ENCODE measurements around the gene CTXN3.
"Not testable (repeated sequence)": the region's sequence is repeated elsewhere in the genome, so short reads cannot be mapped to it uniquely, and the experiment has no call there.

CTXN3 gene

DNA sequence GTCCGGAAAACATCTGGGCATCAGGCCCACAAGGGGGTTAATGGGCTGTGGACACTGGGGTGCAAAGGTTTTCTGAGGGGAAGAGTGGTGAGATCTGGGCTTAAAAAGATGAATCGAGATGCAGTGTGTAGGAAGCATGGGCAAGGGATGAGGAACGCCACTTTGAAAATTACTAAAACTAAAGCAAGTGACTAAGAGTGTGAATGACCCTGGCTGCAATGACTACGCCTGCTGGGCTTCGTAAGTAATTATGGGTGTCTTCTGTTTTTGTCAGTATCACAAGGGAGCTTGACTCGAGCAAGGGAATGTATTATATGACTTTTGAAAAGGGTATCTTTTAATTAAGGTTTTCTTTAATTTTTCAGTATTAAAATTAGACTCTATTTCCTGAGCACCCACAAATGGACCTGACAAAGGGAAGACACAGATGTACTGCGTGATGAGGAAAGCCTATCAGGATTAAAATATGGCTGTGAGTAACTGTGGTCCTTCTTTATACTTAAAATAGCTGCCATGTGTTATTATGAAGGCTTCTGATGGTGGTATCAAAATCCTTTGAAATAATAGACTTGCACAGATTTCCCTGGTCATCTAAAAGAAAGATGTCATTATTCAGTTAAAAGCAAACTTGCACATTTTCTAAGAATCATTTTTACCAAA, 4.2 kb downstream of the CTXN3 start:
- no peak for DNase-seq

- DNase-seq: no peak
These were observed 7.9 kb downstream of the CTXN3 start for GRCh38 chr5:127656825-127657224.

GRCh38 chr5:127660047-127660733, 11.3 kb downstream of the CTXN3 start:
- DNase-seq: no peak

- DNase-seq: no peak
These were observed 15.2 kb downstream of the CTXN3 start for GRCh38 chr5:127664093-127664492.

DNA sequence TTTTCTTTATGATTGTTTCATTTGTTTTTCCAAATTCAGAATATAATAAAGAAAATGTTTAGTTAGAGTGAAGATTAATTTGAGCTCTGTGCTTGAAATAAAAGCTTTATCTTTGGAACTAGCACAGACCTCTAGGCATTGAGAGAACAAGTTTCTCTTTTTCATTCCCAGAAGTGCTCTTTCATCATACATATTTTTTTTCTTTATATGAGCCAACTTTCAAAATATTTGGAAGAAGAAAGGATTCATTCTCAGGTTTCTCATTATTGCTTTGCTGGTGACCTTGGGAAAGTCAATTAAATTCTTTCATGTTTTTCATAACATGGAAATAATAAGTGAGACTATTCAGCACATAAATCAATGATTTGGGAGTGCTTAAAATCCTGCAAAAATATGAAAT, 16.8 kb downstream of the CTXN3 start:
- DNase-seq: no peak

DNA sequence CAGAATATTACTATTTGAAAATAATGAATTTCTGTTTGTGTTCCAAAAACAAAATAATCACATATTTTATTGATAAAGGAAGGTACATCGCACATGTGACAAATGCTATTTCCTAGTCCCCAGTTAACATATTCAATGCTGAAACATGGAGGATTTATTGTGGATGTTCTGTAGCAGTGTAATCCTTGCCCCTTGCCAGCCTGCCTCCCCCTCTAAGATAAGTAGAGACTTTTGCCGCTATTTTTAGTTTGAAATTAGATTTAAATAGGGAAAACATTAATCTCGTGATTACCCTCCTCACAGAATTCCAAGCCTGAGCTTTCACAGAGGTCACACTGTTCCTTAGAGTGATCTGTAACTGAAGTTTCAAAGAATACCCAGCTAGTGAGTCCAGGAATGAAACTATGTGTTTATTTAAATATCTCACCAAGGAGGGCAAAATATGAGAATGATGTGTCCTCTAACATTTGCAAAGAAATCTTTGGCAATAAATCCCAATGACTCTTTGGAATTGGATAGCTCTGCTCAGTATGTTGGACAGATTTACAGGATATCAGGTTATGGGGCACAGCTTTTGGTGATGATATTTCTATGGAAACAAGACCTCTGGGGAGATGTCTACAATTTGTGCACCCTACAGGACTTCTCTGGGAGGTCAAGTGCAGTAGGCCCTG, 17.3 kb downstream of the CTXN3 start:
- DNase-seq: no peak

- no peak for DNase-seq
These were observed 19.0 kb downstream of the CTXN3 start for GRCh38 chr5:127667926-127668325.

DNA sequence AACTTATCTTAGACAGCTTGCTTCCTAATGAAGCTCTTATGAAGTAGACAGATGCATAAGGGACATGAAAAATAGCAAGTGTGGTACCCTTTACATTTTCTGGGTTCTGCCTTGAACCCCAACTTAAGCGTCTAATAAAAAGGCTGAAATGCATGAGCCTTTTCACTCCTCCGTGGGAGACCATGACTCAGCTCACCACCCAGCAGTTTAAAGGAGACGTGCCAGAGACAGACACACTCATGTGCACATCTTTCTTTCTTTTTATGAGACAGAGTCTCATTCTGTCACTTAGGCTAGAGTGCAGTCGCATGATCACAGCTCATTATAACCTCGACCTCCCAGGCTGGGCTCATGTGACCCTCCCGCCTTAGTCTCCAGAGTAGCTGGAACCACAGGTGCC, 22.3 kb downstream of the CTXN3 start:
- DNase-seq: no peak

DNA sequence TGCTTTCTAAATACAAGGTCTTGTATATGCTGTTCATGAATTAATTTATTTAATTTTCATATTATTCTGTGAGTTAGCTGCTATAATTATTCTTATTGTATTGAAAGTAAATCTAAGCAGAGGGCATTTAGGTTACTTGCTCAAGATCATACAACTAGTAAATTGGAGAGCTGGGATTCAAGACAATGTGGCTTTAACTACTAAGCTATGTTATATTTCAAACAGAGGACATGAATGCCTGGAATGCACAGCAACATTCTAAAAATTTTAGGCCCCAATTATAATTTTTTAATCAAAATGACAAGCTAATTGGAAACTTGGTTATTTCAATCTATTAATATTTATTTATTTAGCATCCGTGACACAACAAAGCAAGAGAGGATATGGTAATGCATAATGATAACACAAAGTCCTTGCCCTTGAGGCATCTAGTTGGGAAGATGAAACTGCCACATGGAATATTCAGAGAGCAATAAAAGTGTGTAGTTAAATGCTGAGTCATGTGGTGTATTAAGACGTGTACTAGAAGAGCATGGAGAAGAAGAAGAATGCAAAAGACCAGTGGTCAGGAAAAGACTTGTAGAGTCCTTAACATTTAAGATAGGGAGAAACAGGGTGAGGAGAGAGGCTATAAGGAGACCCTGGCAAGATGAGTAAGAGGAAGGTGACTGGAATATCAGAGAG, 24.4 kb downstream of the CTXN3 start:
- DNase-seq: no peak

GRCh38 chr5:127676951-127677350, 28.1 kb downstream of the CTXN3 start:
- not testable (repeated sequence) for DNase-seq

DNA sequence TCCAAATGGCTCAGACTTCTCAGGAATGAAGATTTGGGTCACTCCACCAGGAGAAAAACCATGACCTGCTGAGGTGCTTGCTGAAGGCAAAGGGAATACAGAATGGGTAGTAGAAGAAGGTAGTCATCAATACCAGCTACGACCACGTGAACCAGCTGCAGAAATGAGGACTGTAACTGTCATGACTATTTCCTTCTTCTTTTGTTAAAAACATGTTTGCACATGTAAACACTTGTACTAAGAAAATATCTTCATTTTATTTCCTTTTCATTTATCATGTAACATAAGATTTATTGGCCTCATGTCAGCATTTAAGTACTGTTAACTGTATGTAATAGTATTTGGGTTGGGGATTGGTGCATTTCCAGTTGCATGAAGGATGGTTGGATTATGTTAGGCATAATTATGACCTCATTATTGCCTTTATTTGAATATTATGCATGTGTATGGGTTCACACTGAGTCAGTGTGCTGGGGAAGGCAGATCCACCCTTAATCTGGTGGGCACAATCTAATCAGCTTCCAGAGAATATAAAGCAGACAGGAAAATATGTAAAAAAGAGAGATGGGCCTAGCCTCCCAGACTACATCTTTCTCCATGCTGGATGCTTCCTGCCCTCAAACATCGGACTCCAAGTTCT, 30.9 kb downstream of the CTXN3 start:
- not testable (repeated sequence) for DNase-seq

GRCh38 chr5:127680595-127680994, 31.7 kb downstream of the CTXN3 start:
- no peak for DNase-seq

GRCh38 chr5:127683008-127683407, 34.1 kb downstream of the CTXN3 start:
- DNase-seq: no peak

DNA sequence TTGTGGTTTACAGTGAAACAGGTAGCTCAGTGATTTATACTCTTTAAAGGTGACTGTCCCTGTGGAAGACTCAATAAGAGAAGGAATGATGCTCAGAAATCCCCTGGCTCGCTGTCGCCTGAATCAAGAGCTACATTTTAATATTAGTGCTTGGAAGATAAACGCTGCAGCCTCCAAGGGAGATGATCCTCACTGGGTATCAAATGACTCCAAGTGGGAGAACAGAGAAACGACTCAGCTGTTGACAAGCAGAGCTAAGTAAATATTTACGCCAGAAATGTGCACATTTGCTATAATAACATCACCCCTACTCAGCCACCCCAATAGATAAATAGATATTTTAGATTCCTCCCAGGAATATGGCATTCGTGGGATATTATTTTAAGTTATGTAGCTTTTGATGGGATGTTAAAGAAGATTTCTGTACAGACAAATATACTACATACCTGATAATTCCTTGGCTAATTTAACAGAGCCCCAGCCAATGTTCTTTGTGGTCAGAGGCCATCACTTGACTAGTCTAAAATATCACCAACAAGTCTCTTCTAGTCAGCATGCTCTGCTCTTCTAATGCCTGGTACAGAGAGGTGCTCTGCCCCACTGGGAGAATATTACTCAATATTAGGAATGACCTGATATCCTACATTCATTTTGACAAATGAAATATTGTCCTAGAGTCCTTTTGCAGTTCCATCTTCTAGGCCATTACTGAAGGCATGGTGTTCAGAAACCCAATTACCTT, 36.0 kb downstream of the CTXN3 start:
- no peak for DNase-seq

- no peak for DNase-seq
These were observed 36.8 kb downstream of the CTXN3 start for GRCh38 chr5:127685662-127686061.

GRCh38 chr5:127686424-127686823, 37.5 kb downstream of the CTXN3 start:
- DNase-seq: no peak

DNA sequence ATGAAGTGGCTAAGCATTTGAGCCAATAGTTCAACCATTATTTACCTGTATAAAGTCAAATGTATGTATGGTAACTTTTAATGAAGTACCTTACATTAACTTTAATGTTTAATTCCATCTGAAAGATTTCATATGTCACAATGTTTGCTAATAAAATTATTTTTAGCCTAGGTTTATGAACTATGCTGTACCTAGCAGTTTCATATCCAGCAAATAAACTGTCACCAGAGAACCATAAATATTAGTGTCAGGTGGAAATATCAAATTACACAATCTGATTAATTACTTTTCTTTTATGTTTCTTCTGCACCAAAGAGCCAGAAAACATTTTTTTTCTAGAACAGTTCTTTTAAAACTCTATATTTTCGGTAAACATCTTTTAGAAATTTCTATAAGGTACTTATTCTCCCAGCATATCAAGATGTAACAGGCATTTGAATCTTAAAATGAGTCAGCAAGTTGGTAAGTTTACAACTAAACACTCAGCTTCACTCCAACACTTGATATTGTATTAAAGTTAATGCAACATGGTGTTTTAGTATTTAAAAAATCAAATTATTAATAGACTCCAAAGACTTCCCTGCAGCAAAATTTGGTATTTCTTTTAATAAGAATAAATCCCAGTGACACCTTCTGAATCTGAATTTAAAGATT, 45.8 kb downstream of the CTXN3 start:
- no peak for DNase-seq

DNA sequence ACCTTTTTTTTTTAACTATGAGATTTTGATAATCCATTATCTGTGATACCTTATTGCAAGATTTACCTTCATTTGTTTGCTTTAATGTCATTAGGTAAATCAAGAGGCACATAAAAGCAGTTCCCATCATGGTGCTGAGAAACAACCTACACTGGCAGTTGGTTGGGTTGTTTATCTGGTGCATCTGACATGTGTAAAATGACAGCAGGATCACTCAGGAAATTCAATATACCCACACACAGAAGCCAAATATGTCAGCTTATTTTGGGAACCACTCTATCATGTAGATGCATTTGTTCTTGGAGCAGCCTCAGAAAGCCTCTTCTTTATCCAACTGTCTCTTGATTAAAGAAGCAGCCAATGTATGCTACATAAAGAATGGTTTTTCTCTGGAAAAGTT, 46.5 kb downstream of the CTXN3 start:
- no peak for DNase-seq

- no peak for DNase-seq
These were observed 47.8 kb downstream of the CTXN3 start for GRCh38 chr5:127696683-127697082.

GRCh38 chr5:127697894-127698600, 49.2 kb downstream of the CTXN3 start:
- DNase-seq: no peak

GRCh38 chr5:127699416-127699815, 50.5 kb downstream of the CTXN3 start:
- DNase-seq: no peak

Data from CD4-positive, alpha-beta T cell treated with Interleukin-4 for 4 hours (primary cell).